H9 (cell line): ENCODE data around the gene TIAM2. TPM values are rescaled to one million over a fixed set of nuclear protein-coding genes. Genes with fewer than 3 reads are reported as not detected.
A peak's percentile ranks its signal among the peaks of the same experiment; 100 is the strongest.

Experiments used
- DNase-seq: peaks from one replicate; pipeline ENCODE4 v3.0.0-alpha.2; 2017
- H2AFZ ChIP-seq: one replicate; pipeline ENCODE4 v1.6.1; 2013; ENCODE audit warnings: mild to moderate bottlenecking, low read length, control low read depth, moderate library complexity
- H2AK5ac ChIP-seq: 2 replicates; pipeline ENCODE4 v1.6.1; 2013; ENCODE audit warnings: low read length, control low read depth, mixed read lengths; ENCODE audit not compliant: insufficient read length
- H2BK120ac ChIP-seq: one replicate; pipeline ENCODE4 v1.6.1; 2013; ENCODE audit warnings: low read depth, mild to moderate bottlenecking, low read length, control low read depth, inconsistent platforms; ENCODE audit not compliant: poor library complexity, severe bottlenecking
- H2BK12ac ChIP-seq: 2 replicates; pipeline ENCODE4 v1.6.1; 2013; ENCODE audit warnings: low read length, control low read depth, mixed read lengths, low read depth; ENCODE audit not compliant: insufficient read length
- H2BK15ac ChIP-seq: 2 replicates; pipeline ENCODE4 v1.6.1; 2013; ENCODE audit warnings: low read depth, low read length, control low read depth
- H2BK20ac ChIP-seq: one replicate; pipeline ENCODE4 v1.6.1; 2013; ENCODE audit warnings: low read depth, mild to moderate bottlenecking, low read length, control low read depth, inconsistent platforms; ENCODE audit not compliant: poor library complexity, severe bottlenecking
- H2BK5ac ChIP-seq: 2 replicates; pipeline ENCODE4 v1.6.1; 2013; ENCODE audit warnings: low read length, control low read depth, mixed read lengths; ENCODE audit not compliant: insufficient read length
- H3K14ac ChIP-seq: 2 replicates; pipeline ENCODE4 v1.6.1; 2013; ENCODE audit warnings: low read length, control low read depth; ENCODE audit not compliant: insufficient read depth
- H3K18ac ChIP-seq: 2 replicates; pipeline ENCODE4 v1.6.1; 2013; ENCODE audit warnings: low read depth, mild to moderate bottlenecking, mixed read lengths, low read length, control low read depth; ENCODE audit not compliant: insufficient read length
- H3K23ac ChIP-seq: 2 replicates; pipeline ENCODE4 v1.6.1; 2013; ENCODE audit warnings: low read length, control low read depth, mixed read lengths, low read depth; ENCODE audit not compliant: insufficient read length
- H3K23me2 ChIP-seq: 2 replicates; pipeline ENCODE4 v1.6.1; 2013; ENCODE audit warnings: low read depth, mild to moderate bottlenecking, mixed read lengths, low read length, control low read depth; ENCODE audit not compliant: insufficient read length, poor library complexity, severe bottlenecking
- H3K27ac ChIP-seq: 2 replicates; pipeline ENCODE4 v1.5.1; 2013; ENCODE audit warnings: low read length, control low read depth, mixed read lengths, low read depth; ENCODE audit not compliant: insufficient read length
- H3K27me3 ChIP-seq: 2 replicates; pipeline ENCODE4 v1.6.1; 2013; ENCODE audit warnings: low read length, control low read depth, inconsistent platforms; ENCODE audit not compliant: insufficient read depth
- H3K4ac ChIP-seq: 2 replicates; pipeline ENCODE4 v1.6.1; 2013; ENCODE audit warnings: low read depth, mild to moderate bottlenecking, control low read depth, inconsistent platforms, low read length, moderate library complexity
- H3K4me1 ChIP-seq: 2 replicates; pipeline ENCODE4 v1.6.1; 2013; ENCODE audit warnings: low read length, control low read depth, inconsistent platforms; ENCODE audit not compliant: insufficient read depth
- H3K4me2 ChIP-seq: 2 replicates; pipeline ENCODE4 v1.6.1; 2013; ENCODE audit warnings: low read length, control low read depth, mixed read lengths; ENCODE audit not compliant: insufficient read length, insufficient read depth
- H3K56ac ChIP-seq: 2 replicates; pipeline ENCODE4 v1.6.1; 2013; ENCODE audit warnings: low read depth, mild to moderate bottlenecking, mixed read lengths, low read length, control low read depth; ENCODE audit not compliant: insufficient read length
- H3K79me1 ChIP-seq: 2 replicates; pipeline ENCODE4 v1.6.1; 2013; ENCODE audit warnings: low read depth, mild to moderate bottlenecking, moderate library complexity, low read length, control low read depth, inconsistent platforms; ENCODE audit not compliant: insufficient read depth, poor library complexity, severe bottlenecking
- H3K79me2 ChIP-seq: 2 replicates; pipeline ENCODE4 v1.6.1; 2013; ENCODE audit warnings: low read length, control low read depth, inconsistent platforms; ENCODE audit not compliant: insufficient read depth
- H3K9ac ChIP-seq: 2 replicates; pipeline ENCODE4 v1.6.1; 2013; ENCODE audit warnings: low read length, control low read depth, mixed read lengths; ENCODE audit not compliant: insufficient read length; ENCODE audit errors: extremely low read depth
- H3K9me3 ChIP-seq: one replicate; pipeline ENCODE4 v1.6.1; 2013; ENCODE audit warnings: low read depth, low read length, inconsistent platforms; ENCODE audit not compliant: control insufficient read depth
- H3T11ph ChIP-seq: one replicate; pipeline ENCODE4 v1.6.1; 2013; ENCODE audit warnings: mild to moderate bottlenecking, low read length, control low read depth, inconsistent platforms
- H4K20me1 ChIP-seq: one replicate; pipeline ENCODE4 v1.6.1; 2013; ENCODE audit not compliant: control insufficient read depth, insufficient read length, insufficient read depth
- H4K5ac ChIP-seq: 2 replicates; pipeline ENCODE4 v1.6.1; 2013; ENCODE audit warnings: low read depth, mild to moderate bottlenecking, mixed read lengths, low read length, control low read depth; ENCODE audit not compliant: insufficient read length
- H4K8ac ChIP-seq: replicated peaks from 2 replicates; pipeline ENCODE4 v1.6.1; 2013; ENCODE audit warnings: low read length, control low read depth, mixed read lengths, low read depth; ENCODE audit not compliant: insufficient read length
- H4K91ac ChIP-seq: 2 replicates; pipeline ENCODE4 v1.6.1; 2013; ENCODE audit warnings: low read depth, mild to moderate bottlenecking, moderate library complexity, mixed read lengths, low read length, control low read depth; ENCODE audit not compliant: insufficient read length
- H3K27ac Mint-ChIP-seq, 3 experiments: 2 replicates in 2 of 3; 3 replicates in 1 of 3; pipeline ENCODE4 v1.8.0; 2020 to 2021; ENCODE audit warnings: mixed read lengths in 3 of 3, mild to moderate bottlenecking in 1 of 3, moderate library complexity in 1 of 3
- H3K27me3 Mint-ChIP-seq: 2 replicates; pipeline ENCODE4 v1.8.0; 2021; ENCODE audit warnings: low read depth, mild to moderate bottlenecking, moderate library complexity, mixed read lengths
- H3K36me3 Mint-ChIP-seq, 3 experiments: 2 replicates in 2 of 3; 3 replicates in 1 of 3; pipeline ENCODE4 v1.8.0; 2020 to 2021; ENCODE audit warnings: low read depth in 3 of 3, mixed read lengths in 3 of 3; ENCODE audit not compliant: insufficient read depth in 1 of 3
- H3K4me1 Mint-ChIP-seq, 2 experiments: 2 replicates each; pipeline ENCODE4 v1.8.0; 2020; ENCODE audit warnings: mixed read lengths in 2 of 2
- H3K4me3 Mint-ChIP-seq, 2 experiments: 2 replicates in 1 of 2; 3 replicates in 1 of 2; pipeline ENCODE4 v1.8.0; 2020 to 2021; ENCODE audit warnings: mild to moderate bottlenecking in 2 of 2, mixed read lengths in 2 of 2, moderate library complexity in 1 of 2
- H3K9me3 Mint-ChIP-seq, 2 experiments: 2 replicates in 1 of 2; 3 replicates in 1 of 2; pipeline ENCODE4 v1.8.0; 2020; ENCODE audit warnings: mild to moderate bottlenecking in 2 of 2, mixed read lengths in 2 of 2, moderate library complexity in 1 of 2
- WGBS: extraction: QIAGEN DNeasy Blood & Tissue Kit; methylation state at CpG from one replicate; pipeline ENCODE4 v1.1.7; 2013; ENCODE audit warnings: missing lambda C conversion rate, low lambda C conversion rate, mixed read lengths; ENCODE audit not compliant: insufficient read length; ENCODE audit errors: extremely low coverage; 5-methylcytosine and 5-hydroxymethylcytosine counted together
- total RNA-seq: library from RNA; stranded (reverse); gene quantifications from 2 replicates; pipeline ENCODE4 v1.2.1, GENCODE V29; 2021
- TF ChIP-seq, protein P1 (sequence below): fragments of 200-600 bp; sonication (generic); conservative IDR thresholded peaks from 3 replicates; pipeline ENCODE4 v1.8.0; 2021; ENCODE audit warnings: antibody characterized with exemption, mild to moderate bottlenecking

The TIAM2 gene
- total RNA-seq, 1 experiment from 2014 or later: 6.3 TPM

DNA sequence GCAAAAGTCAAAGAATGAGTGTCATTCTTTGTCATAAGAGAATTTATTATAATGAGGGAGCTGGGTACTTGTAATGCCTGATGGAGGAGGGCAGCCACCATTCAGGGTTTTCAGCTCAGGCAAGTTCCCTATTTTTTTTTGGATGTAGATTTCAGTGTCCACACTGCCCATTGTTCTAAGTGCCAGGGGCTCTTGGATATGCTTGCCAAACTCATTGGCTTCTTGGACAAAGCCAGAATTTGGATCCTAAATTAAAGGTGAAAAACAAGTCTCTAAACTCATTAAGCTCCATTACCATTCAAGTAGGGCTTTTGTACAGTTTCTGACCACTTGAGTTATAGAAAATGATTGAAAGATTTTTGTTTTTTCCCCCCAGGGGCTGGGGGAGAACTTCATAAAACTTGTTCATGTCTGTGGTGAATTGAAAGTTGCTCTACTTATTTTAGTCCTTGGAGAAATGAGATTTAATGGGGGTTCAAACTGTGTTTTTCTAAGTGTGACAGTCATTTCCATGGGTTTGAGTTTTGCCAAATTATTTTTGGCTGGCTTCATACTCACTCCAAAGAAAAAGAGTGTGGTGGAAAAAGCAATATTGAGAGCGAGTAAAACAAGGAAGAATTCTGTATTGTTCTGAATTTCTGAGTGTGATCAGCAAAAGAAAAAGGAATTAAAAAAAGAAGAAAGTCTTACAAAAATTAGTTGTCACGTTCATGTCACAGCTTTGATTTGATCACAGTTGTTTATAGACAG, 46.0 kb downstream of the TIAM2 start:
- H3K79me2 ChIP-seq: no peaks in the 10 kb centered on the region
- H3K27ac ChIP-seq: no peak overlapping the region
- H3T11ph ChIP-seq: no peak overlapping the region
- no CpG with 5 or more reads among the region's 2 CpGs for WGBS
- H3K9me3 Mint-ChIP-seq: no peaks in the 10 kb centered on the region
- H2AK5ac ChIP-seq: no peak overlapping the region
- no peaks in the 10 kb centered on the region for H4K20me1 ChIP-seq
- no peak overlapping the region for H3K4ac ChIP-seq
- H3K4me1 ChIP-seq: peaks cover 2% of the 10 kb centered on the region; the same call in 1 of the 2 replicates
- TF ChIP-seq, protein P1, sequence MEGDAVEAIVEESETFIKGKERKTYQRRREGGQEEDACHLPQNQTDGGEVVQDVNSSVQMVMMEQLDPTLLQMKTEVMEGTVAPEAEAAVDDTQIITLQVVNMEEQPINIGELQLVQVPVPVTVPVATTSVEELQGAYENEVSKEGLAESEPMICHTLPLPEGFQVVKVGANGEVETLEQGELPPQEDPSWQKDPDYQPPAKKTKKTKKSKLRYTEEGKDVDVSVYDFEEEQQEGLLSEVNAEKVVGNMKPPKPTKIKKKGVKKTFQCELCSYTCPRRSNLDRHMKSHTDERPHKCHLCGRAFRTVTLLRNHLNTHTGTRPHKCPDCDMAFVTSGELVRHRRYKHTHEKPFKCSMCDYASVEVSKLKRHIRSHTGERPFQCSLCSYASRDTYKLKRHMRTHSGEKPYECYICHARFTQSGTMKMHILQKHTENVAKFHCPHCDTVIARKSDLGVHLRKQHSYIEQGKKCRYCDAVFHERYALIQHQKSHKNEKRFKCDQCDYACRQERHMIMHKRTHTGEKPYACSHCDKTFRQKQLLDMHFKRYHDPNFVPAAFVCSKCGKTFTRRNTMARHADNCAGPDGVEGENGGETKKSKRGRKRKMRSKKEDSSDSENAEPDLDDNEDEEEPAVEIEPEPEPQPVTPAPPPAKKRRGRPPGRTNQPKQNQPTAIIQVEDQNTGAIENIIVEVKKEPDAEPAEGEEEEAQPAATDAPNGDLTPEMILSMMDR: no peak
- H2BK15ac ChIP-seq: no peak overlapping the region
- no peaks in the 10 kb centered on the region for H3K23me2 ChIP-seq
- no peaks in the 10 kb centered on the region for H3K36me3 Mint-ChIP-seq
- H3K79me1 ChIP-seq: no peaks in the 10 kb centered on the region
- no peak overlapping the region for H3K18ac ChIP-seq
- DNase-seq: no peak
- no peaks in the 10 kb centered on the region for H3K27me3 ChIP-seq
- peak overlapping the region; percentile 47 to 92 (median 88); a peak in 4 of 7 replicates for H3K27ac Mint-ChIP-seq
- no peak overlapping the region for H3K14ac ChIP-seq
- no peak overlapping the region for H4K8ac ChIP-seq
- no peak overlapping the region for H2BK20ac ChIP-seq
- H4K91ac ChIP-seq: no peak overlapping the region
- H3K9me3 ChIP-seq: no peaks in the 10 kb centered on the region
- H2AFZ ChIP-seq: no peak overlapping the region
- no peak overlapping the region for H3K9ac ChIP-seq
- H2BK12ac ChIP-seq: no peak overlapping the region
- peaks cover 55 to 67% of the 10 kb centered on the region in 2 experiments for H3K4me1 Mint-ChIP-seq
- no peak overlapping the region for H3K56ac ChIP-seq
- no peaks in the 10 kb centered on the region; the same call in 1 of the 2 replicates for H3K27me3 Mint-ChIP-seq
- H3K4me2 ChIP-seq: no peak overlapping the region
- no peak overlapping the region for H2BK5ac ChIP-seq
- H2BK120ac ChIP-seq: no peak overlapping the region
- no peak overlapping the region for H4K5ac ChIP-seq
- no peak overlapping the region for H3K23ac ChIP-seq
- H3K4me3 Mint-ChIP-seq: no peak overlapping the region
